GM19239 (cell line): ENCODE data around the gene SLC12A7.

ENCODE experiments used
- DNase-seq: peaks from one replicate; pipeline ENCODE4 v3.0.0; 2011; ENCODE audit warnings: low spot score; ENCODE audit not compliant: insufficient read length
- FAIRE-seq: peaks from 2 replicates; lab custom pipeline; 2011; peaks lifted over from hg19 to GRCh38; lab: Jason Lieb, UNC

Gene SLC12A7

GRCh38 chr5:1142886-1143669 is 31.2 kb upstream of the SLC12A7 start:
- no peak for DNase-seq
- FAIRE-seq, result no peak

- FAIRE-seq (no peak), DNase-seq (no peak)
Observed at GRCh38 chr5:1141834-1142233, 30.0 kb upstream of the SLC12A7 start.

GRCh38 chr5:1140818-1141189 is 28.9 kb upstream of the SLC12A7 start:
- FAIRE-seq (no peak), DNase-seq (no peak)

GRCh38 chr5:1140171-1140817 is 28.4 kb upstream of the SLC12A7 start:
- FAIRE-seq, result no peak

GRCh38 chr5:1139331-1140170 is 27.7 kb upstream of the SLC12A7 start:
- FAIRE-seq (no peak), DNase-seq (no peak)

More at GRCh38 chr5:1140171-1140817, 28.4 kb upstream of the SLC12A7 start:
- DNase-seq, result peak; percentile 93

GRCh38 chr5:1138445-1139245 is 26.8 kb upstream of the SLC12A7 start:
- DNase-seq, result no peak
- FAIRE-seq, result no peak

GRCh38 chr5:1137567-1138444 is 25.9 kb upstream of the SLC12A7 start:
- FAIRE-seq (no peak), DNase-seq (no peak)

GRCh38 chr5:1136814-1137213 is 25.0 kb upstream of the SLC12A7 start:
- DNase-seq (no peak), FAIRE-seq (no peak)

GRCh38 chr5:1135696-1136525 is 24.0 kb upstream of the SLC12A7 start:
- no peak for DNase-seq
- FAIRE-seq, result no peak

GRCh38 chr5:1134478-1134877 is 22.6 kb upstream of the SLC12A7 start:
- DNase-seq (peak; percentile 82), FAIRE-seq (peak; percentile 77)

GRCh38 chr5:1133510-1134201 is 21.8 kb upstream of the SLC12A7 start:
- DNase-seq (no peak), FAIRE-seq (peak; percentile 35)

- DNase-seq, result no peak
- no peak for FAIRE-seq
Observed at GRCh38 chr5:1133108-1133507, 21.2 kb upstream of the SLC12A7 start.

- DNase-seq (no peak), FAIRE-seq (no peak)
Observed at GRCh38 chr5:1132570-1132969, 20.7 kb upstream of the SLC12A7 start.

GRCh38 chr5:1131726-1132125 is 19.9 kb upstream of the SLC12A7 start:
- no peak for FAIRE-seq
- DNase-seq, result no peak

GRCh38 chr5:1131191-1131621 is 19.3 kb upstream of the SLC12A7 start:
- DNase-seq, result no peak

GRCh38 chr5:1130218-1130946 is 18.5 kb upstream of the SLC12A7 start:
- FAIRE-seq (no peak), DNase-seq (no peak)

More at GRCh38 chr5:1131191-1131621, 19.3 kb upstream of the SLC12A7 start:
- FAIRE-seq, result no peak

- FAIRE-seq, result no peak
Observed at GRCh38 chr5:1129711-1130055, 17.8 kb upstream of the SLC12A7 start.

More at GRCh38 chr5:1129711-1130055, 17.8 kb upstream of the SLC12A7 start:
- DNase-seq, result no peak
